GM19351 (cell line): Measurements from ENCODE around the gene NUFIP2.
"Not testable (repeated sequence)": the region's sequence is repeated elsewhere in the genome, so short reads cannot be mapped to it uniquely, and the experiment has no call there.

Experiments
- ATAC-seq: cut with Tn5 transposase; IDR thresholded peaks from one replicate; pipeline ENCODE4 v1.9.1; 2021; ENCODE audit warnings: mild to moderate bottlenecking, moderate library complexity; ENCODE audit not compliant: unreplicated experiment

The NUFIP2 gene

GRCh38 chr17:29279397-29280070, 14.4 kb downstream of the NUFIP2 start:
- no peak for ATAC-seq

GRCh38 chr17:29278692-29279091, 15.3 kb downstream of the NUFIP2 start:
- no peak for ATAC-seq

GRCh38 chr17:29273924-29274323, 20.0 kb downstream of the NUFIP2 start:
- ATAC-seq, result no peak

- ATAC-seq, result not testable (repeated sequence)
These were observed 22.0 kb downstream of the NUFIP2 start for GRCh38 chr17:29271980-29272379.

- no peak for ATAC-seq
These were observed 30.0 kb downstream of the NUFIP2 start for GRCh38 chr17:29263916-29264315.

GRCh38 chr17:29257756-29258155, 36.2 kb downstream of the NUFIP2 start:
- no peak for ATAC-seq

- no peak for ATAC-seq
These were observed 37.0 kb downstream of the NUFIP2 start for GRCh38 chr17:29256735-29257466.

- ATAC-seq, result no peak
These were observed 37.9 kb downstream of the NUFIP2 start for GRCh38 chr17:29255926-29256522.

- ATAC-seq, result no peak
These were observed 40.9 kb downstream of the NUFIP2 start for GRCh38 chr17:29253037-29253436.

GRCh38 chr17:29252101-29252791, 41.7 kb downstream of the NUFIP2 start:
- ATAC-seq, result no peak

GRCh38 chr17:29251184-29251583, 42.8 kb downstream of the NUFIP2 start:
- ATAC-seq, result no peak

- no peak for ATAC-seq
These were observed 43.3 kb downstream of the NUFIP2 start for GRCh38 chr17:29250666-29251065.

GRCh38 chr17:29248845-29249244, 45.1 kb downstream of the NUFIP2 start:
- ATAC-seq, result no peak

- ATAC-seq, result no peak
These were observed 46.7 kb downstream of the NUFIP2 start for GRCh38 chr17:29247219-29247618.

- ATAC-seq, result no peak
These were observed 47.3 kb downstream of the NUFIP2 start, which contains the start of gene CRYBA1 for GRCh38 chr17:29246628-29247027. Gene CRYBA1, plus strand, starts transcription at chr17:29246859. Its CDS starts 5 bp downstream, at chr17:29246864.

- ATAC-seq, result no peak
These were observed 48.5 kb downstream of the NUFIP2 start for GRCh38 chr17:29245401-29245800.

- no peak for ATAC-seq
These were observed 50.2 kb downstream of the NUFIP2 start for GRCh38 chr17:29243792-29244191.

GRCh38 chr17:29242790-29243189, 51.2 kb downstream of the NUFIP2 start:
- no peak for ATAC-seq

- no peak for ATAC-seq
These were observed 51.9 kb downstream of the NUFIP2 start for GRCh38 chr17:29242051-29242450.

GRCh38 chr17:29240968-29241963, 52.7 kb downstream of the NUFIP2 start:
- ATAC-seq, result no peak
